SK-N-SH treated with all-trans-retinoic acid at 6 μM for 48 hours (cell line): ENCODE measurements around the gene CEP128.

ENCODE experiments used
- ATAC-seq: fragments of 200-7000 bp; cut with Tn5 transposase; 3 replicates; pipeline ENCODE4 v1.9.1; 2020; ENCODE audit warnings: mild to moderate bottlenecking, moderate library complexity
- ARNTL ChIP-seq: fragments of 450-650 bp; formaldehyde crosslinking; IDR thresholded peaks from 2 replicates; pipeline ENCODE4 v1.5.0; 2020; ENCODE audit warnings: low read depth, mild to moderate bottlenecking, moderate library complexity, borderline replicate concordance
- BACH2 ChIP-seq: fragments of 250-450 bp; sonication (Bioruptor Pico); IDR thresholded peaks from 2 replicates; pipeline ENCODE4 v1.9.0; 2021; ENCODE audit warnings: mild to moderate bottlenecking, borderline replicate concordance
- CSDC2 ChIP-seq: fragments of 250-450 bp; sonication (Bioruptor Pico); IDR thresholded peaks from 2 replicates; pipeline ENCODE4 v1.5.0; 2020; ENCODE audit warnings: mild to moderate bottlenecking, moderate library complexity
- ESRRG ChIP-seq: fragments of 250-450 bp; sonication (Bioruptor Pico); IDR thresholded peaks from 2 replicates; pipeline ENCODE4 v1.6.1; 2021; ENCODE audit warnings: mild to moderate bottlenecking
- GLIS3 ChIP-seq: fragments of 250-450 bp; sonication (Bioruptor Pico); IDR thresholded peaks from 2 replicates; pipeline ENCODE4 v1.5.0; 2020; ENCODE audit warnings: mild to moderate bottlenecking, moderate library complexity
- ISL1 ChIP-seq: fragments of 250-450 bp; sonication (Bioruptor Pico); IDR thresholded peaks from 2 replicates; pipeline ENCODE4 v2.1.2; 2022; ENCODE audit warnings: mild to moderate bottlenecking, moderate library complexity
- OSR1 ChIP-seq: fragments of 250-450 bp; sonication (Bioruptor Pico); IDR thresholded peaks from 2 replicates; pipeline ENCODE4 v1.8.0; 2022; ENCODE audit warnings: moderate library complexity, mild to moderate bottlenecking, inconsistent platforms
- PPARA ChIP-seq: fragments of 250-450 bp; sonication (Bioruptor Pico); IDR thresholded peaks from 2 replicates; pipeline ENCODE4 v1.5.0; 2020; ENCODE audit warnings: mild to moderate bottlenecking, borderline replicate concordance
- RARB ChIP-seq: fragments of 250-450 bp; sonication (Bioruptor Pico); IDR thresholded peaks from 2 replicates; pipeline ENCODE4 v1.8.0; 2021; ENCODE audit warnings: mild to moderate bottlenecking, moderate library complexity
- SNAI2 ChIP-seq: fragments of 250-450 bp; sonication (Bioruptor Pico); IDR thresholded peaks from 2 replicates; pipeline ENCODE4 v1.5.0; 2020; ENCODE audit warnings: mild to moderate bottlenecking, moderate library complexity
- TCF4 ChIP-seq: fragments of 250-450 bp; sonication (Bioruptor Pico); IDR thresholded peaks from 2 replicates; pipeline ENCODE4 v1.8.0; 2021; ENCODE audit warnings: mild to moderate bottlenecking, moderate library complexity, borderline replicate concordance
- TOX ChIP-seq: fragments of 250-450 bp; sonication (Bioruptor Pico); IDR thresholded peaks from 2 replicates; pipeline ENCODE4 v1.8.0; 2021; ENCODE audit warnings: mild to moderate bottlenecking, moderate library complexity, borderline replicate concordance
- ZC3H10 ChIP-seq: fragments of 250-450 bp; sonication (Bioruptor Pico); IDR thresholded peaks from 2 replicates; pipeline ENCODE4 v1.5.1; 2021; ENCODE audit warnings: mild to moderate bottlenecking, moderate library complexity
- ZFP3 ChIP-seq: fragments of 250-450 bp; sonication (Bioruptor Pico); IDR thresholded peaks from 2 replicates; pipeline ENCODE4 v1.5.0; 2020; ENCODE audit warnings: mild to moderate bottlenecking, moderate library complexity
- ZNF565 ChIP-seq: fragments of 450-650 bp; formaldehyde crosslinking; conservative IDR thresholded peaks from 2 replicates; pipeline ENCODE4 v1.5.0; 2020; ENCODE audit warnings: low read depth, mild to moderate bottlenecking, moderate library complexity
- ZNF70 ChIP-seq: fragments of 450-650 bp; formaldehyde crosslinking; IDR thresholded peaks from 2 replicates; pipeline ENCODE4 v1.5.0; 2020; ENCODE audit warnings: mild to moderate bottlenecking, moderate library complexity
- ZNF8 ChIP-seq: fragments of 450-650 bp; formaldehyde crosslinking; IDR thresholded peaks from 2 replicates; pipeline ENCODE4 v1.5.0; 2020; ENCODE audit warnings: mild to moderate bottlenecking, moderate library complexity
- TF ChIP-seq, protein P1 (sequence below): fragments of 250-450 bp; sonication (Bioruptor Pico); IDR thresholded peaks from 2 replicates; pipeline ENCODE4 v1.8.0; 2020; ENCODE audit warnings: mild to moderate bottlenecking, moderate library complexity, borderline replicate concordance
- TF ChIP-seq, protein P2 (sequence below): fragments of 250-450 bp; sonication (Bioruptor Pico); IDR thresholded peaks from 2 replicates; pipeline ENCODE4 v1.5.1; 2021; ENCODE audit warnings: mild to moderate bottlenecking, moderate library complexity
- TF ChIP-seq, protein P3 (sequence below): fragments of 250-450 bp; sonication (Bioruptor Pico); IDR thresholded peaks from 2 replicates; pipeline ENCODE4 v1.5.0; 2020; ENCODE audit warnings: mild to moderate bottlenecking, moderate library complexity

CEP128 gene

DNA sequence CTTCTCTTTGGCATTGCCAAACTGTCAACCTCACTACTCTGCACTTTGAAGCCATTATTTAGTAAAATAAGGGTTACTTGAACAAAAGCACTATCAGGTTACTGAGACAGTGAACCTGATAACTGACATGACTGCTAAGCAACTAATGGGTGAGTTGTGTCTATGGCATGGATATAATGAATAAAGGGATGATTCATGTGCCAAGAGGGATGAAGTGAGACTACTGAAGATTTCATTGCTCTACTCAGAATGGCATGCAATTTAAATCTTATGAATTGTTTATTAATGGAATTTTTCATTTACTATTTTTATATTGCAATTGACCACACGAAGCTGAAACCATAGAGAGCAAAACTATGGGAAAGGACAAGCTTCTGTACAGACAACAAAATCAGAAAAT is 74.4 kb downstream of the CEP128 start (continued):
- TF ChIP-seq, protein P1, sequence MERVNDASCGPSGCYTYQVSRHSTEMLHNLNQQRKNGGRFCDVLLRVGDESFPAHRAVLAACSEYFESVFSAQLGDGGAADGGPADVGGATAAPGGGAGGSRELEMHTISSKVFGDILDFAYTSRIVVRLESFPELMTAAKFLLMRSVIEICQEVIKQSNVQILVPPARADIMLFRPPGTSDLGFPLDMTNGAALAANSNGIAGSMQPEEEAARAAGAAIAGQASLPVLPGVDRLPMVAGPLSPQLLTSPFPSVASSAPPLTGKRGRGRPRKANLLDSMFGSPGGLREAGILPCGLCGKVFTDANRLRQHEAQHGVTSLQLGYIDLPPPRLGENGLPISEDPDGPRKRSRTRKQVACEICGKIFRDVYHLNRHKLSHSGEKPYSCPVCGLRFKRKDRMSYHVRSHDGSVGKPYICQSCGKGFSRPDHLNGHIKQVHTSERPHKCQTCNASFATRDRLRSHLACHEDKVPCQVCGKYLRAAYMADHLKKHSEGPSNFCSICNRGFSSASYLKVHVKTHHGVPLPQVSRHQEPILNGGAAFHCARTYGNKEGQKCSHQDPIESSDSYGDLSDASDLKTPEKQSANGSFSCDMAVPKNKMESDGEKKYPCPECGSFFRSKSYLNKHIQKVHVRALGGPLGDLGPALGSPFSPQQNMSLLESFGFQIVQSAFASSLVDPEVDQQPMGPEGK (CRISPR knock-in tag) = no peak
- TF ChIP-seq, protein P2, sequence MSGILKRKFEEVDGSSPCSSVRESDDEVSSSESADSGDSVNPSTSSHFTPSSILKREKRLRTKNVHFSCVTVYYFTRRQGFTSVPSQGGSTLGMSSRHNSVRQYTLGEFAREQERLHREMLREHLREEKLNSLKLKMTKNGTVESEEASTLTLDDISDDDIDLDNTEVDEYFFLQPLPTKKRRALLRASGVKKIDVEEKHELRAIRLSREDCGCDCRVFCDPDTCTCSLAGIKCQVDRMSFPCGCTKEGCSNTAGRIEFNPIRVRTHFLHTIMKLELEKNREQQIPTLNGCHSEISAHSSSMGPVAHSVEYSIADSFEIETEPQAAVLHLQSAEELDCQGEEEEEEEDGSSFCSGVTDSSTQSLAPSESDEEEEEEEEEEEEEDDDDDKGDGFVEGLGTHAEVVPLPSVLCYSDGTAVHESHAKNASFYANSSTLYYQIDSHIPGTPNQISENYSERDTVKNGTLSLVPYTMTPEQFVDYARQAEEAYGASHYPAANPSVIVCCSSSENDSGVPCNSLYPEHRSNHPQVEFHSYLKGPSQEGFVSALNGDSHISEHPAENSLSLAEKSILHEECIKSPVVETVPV (CRISPR knock-in tag) = no peak
- TF ChIP-seq SNAI2 (CRISPR knock-in tag) (no peak), TCF4 (no peak)
- TF ChIP-seq, all 23 proteins: peak for 0

DNA sequence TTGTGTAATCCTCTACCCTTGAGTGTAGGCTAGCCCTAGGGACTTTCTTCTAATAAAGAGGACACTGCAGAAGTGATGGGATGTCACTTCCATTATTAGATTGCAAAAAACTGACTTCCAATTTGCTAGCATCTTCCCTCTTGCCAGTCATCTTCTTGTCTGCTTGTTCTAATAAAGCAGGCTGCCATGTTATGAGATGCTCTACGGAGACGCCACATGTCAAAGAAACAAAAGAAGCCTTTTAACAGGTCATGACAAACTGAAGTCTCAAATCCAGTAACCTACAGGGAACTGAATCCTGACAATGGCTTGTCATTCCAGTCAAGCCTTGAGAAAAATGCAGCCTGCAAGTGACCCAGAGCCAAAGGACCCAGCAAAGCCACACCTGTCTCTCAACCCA is 76.0 kb downstream of the CEP128 start:
- no peak for ATAC-seq
- no peak for TF ChIP-seq PPARA
- no peak for TF ChIP-seq ZC3H10
- TF ChIP-seq ZNF565 = no peak
- no peak for TF ChIP-seq BACH2 (CRISPR knock-in tag)
- no peak for TF ChIP-seq ISL1 (CRISPR knock-in tag)
- TF ChIP-seq CSDC2 (CRISPR knock-in tag) = no peak
- no peak for TF ChIP-seq TOX
- no peak for TF ChIP-seq TCF4
- no peak for TF ChIP-seq RARB (CRISPR knock-in tag)
- TF ChIP-seq SNAI2 (CRISPR knock-in tag) = no peak
- no peak for TF ChIP-seq OSR1 (CRISPR knock-in tag)
- no peak for TF ChIP-seq GLIS3 (CRISPR knock-in tag)

DNA sequence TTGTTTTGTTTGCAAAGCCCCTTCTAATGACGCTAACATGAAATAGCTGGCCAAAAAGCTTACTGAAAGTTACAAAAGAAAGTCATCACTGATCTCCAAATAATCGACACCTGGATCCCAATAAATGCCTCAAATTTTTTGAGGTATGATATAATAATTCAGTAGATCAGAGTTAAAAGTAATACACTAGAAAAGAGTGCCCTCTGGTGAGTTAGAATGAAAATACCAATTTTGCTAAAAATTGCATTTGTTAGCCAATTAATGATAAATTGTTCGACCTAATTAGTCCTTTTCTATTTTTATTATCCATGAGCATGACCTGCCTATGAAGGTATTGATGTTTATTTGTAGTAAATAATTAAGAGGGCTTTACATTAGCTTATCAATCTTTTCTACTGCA is 78.6 kb downstream of the CEP128 start:
- ATAC-seq = no peak
- TF ChIP-seq, protein P2 (CRISPR knock-in tag) = no peak
- TF ChIP-seq ARNTL (CRISPR knock-in tag) = no peak
- no peak for TF ChIP-seq ZNF8 (CRISPR knock-in tag)
- TF ChIP-seq, protein P3, sequence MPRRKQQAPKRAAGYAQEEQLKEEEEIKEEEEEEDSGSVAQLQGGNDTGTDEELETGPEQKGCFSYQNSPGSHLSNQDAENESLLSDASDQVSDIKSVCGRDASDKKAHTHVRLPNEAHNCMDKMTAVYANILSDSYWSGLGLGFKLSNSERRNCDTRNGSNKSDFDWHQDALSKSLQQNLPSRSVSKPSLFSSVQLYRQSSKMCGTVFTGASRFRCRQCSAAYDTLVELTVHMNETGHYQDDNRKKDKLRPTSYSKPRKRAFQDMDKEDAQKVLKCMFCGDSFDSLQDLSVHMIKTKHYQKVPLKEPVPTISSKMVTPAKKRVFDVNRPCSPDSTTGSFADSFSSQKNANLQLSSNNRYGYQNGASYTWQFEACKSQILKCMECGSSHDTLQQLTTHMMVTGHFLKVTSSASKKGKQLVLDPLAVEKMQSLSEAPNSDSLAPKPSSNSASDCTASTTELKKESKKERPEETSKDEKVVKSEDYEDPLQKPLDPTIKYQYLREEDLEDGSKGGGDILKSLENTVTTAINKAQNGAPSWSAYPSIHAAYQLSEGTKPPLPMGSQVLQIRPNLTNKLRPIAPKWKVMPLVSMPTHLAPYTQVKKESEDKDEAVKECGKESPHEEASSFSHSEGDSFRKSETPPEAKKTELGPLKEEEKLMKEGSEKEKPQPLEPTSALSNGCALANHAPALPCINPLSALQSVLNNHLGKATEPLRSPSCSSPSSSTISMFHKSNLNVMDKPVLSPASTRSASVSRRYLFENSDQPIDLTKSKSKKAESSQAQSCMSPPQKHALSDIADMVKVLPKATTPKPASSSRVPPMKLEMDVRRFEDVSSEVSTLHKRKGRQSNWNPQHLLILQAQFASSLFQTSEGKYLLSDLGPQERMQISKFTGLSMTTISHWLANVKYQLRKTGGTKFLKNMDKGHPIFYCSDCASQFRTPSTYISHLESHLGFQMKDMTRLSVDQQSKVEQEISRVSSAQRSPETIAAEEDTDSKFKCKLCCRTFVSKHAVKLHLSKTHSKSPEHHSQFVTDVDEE = no peak
- no peak for TF ChIP-seq ZFP3 (CRISPR knock-in tag)
- TF ChIP-seq TOX = no peak
- no peak for TF ChIP-seq OSR1 (CRISPR knock-in tag)
- TF ChIP-seq GLIS3 (CRISPR knock-in tag) = no peak
- TF ChIP-seq PPARA = no peak
- TF ChIP-seq ZNF565 = no peak
- no peak for TF ChIP-seq SNAI2 (CRISPR knock-in tag)
- TF ChIP-seq ZNF70 (CRISPR knock-in tag) = no peak
- TF ChIP-seq, protein P1 (CRISPR knock-in tag) = no peak
- TF ChIP-seq ESRRG (CRISPR knock-in tag) = no peak
- no peak for TF ChIP-seq ZC3H10

DNA sequence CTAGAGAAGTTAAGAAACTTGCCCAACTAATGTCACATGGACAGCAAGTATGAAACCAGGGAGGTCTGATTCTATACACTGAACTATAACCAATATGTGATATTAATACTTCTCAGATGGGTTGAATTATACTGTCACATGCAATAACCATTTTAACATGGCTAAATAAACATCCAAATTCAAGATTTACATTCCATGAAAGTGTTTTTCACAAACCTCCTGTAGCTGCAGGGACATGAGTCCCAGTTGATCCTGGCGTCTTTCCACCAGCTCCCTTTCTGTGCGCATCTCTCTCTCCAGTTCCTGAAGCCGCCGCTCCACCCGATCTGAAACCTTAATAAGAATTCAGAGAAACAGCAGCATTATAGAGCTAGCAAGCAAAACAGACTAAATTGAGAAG is 79.0 kb downstream of the CEP128 start:
- TF ChIP-seq ZFP3 (CRISPR knock-in tag) = no peak
- TF ChIP-seq SNAI2 (CRISPR knock-in tag) = no peak
- TF ChIP-seq ZNF8 (CRISPR knock-in tag) = no peak
- TF ChIP-seq ARNTL (CRISPR knock-in tag) = no peak
- TF ChIP-seq RARB (CRISPR knock-in tag) = no peak
- no peak for ATAC-seq
